Stimulated activated CD8-positive, alpha-beta memory T cell treated with anti-CD3 and anti-CD28 coated beads, Interleukin-4, amount 100 ng/mL, for 1 hour (primary cell): Measurements from ENCODE around the gene AIF1L.
A peak's percentile ranks its signal among the peaks of the same experiment; 100 is the strongest.

Experiments
- DNase-seq, 2 donors: peaks; one replicate each; pipeline ENCODE4 v3.0.0-alpha.2; 2020; ENCODE audit warnings: low read depth in 2 of 2, low spot score in 1 of 2

Gene AIF1L

GRCh38 chr9:131096269-131097125 is at the start of gene AIF1L:
TSS of gene AIF1L (plus strand) at chr9:131096531. CDS start at chr9:131096630, 99 bp downstream.
- DNase-seq = no peak

GRCh38 chr9:131046581-131047202 is 49.6 kb upstream of the AIF1L start:
- peak; percentile 29 to 39 for DNase-seq

- DNase-seq = no peak
These were observed 48.0 kb upstream of the AIF1L start for GRCh38 chr9:131048332-131048731.

GRCh38 chr9:131048820-131049219 is 47.5 kb upstream of the AIF1L start:
- DNase-seq = no peak

GRCh38 chr9:131049829-131050715 is 46.3 kb upstream of the AIF1L start:
- no peak for DNase-seq

GRCh38 chr9:131050831-131051230 is 45.5 kb upstream of the AIF1L start:
- no peak for DNase-seq

GRCh38 chr9:131051592-131052517 is 44.5 kb upstream of the AIF1L start:
- DNase-seq = no peak

GRCh38 chr9:131053896-131054295 is 42.4 kb upstream of the AIF1L start:
- no peak for DNase-seq

GRCh38 chr9:131056781-131057506 is 39.4 kb upstream of the AIF1L start:
- DNase-seq = no peak

- DNase-seq = no peak
These were observed 35.3 kb upstream of the AIF1L start for GRCh38 chr9:131060900-131061630.

GRCh38 chr9:131062969-131063368 is 33.4 kb upstream of the AIF1L start:
- no peak for DNase-seq

GRCh38 chr9:131065599-131065998 is 30.7 kb upstream of the AIF1L start:
- DNase-seq = no peak

GRCh38 chr9:131067625-131068024 is 28.7 kb upstream of the AIF1L start:
- DNase-seq = no peak

- DNase-seq = no peak
These were observed 28.1 kb upstream of the AIF1L start for GRCh38 chr9:131068076-131068816.

- no peak for DNase-seq
These were observed 26.6 kb upstream of the AIF1L start for GRCh38 chr9:131069699-131070098.

- DNase-seq = no peak
These were observed 24.0 kb upstream of the AIF1L start for GRCh38 chr9:131072107-131072870.

GRCh38 chr9:131072871-131073237 is 23.5 kb upstream of the AIF1L start:
- no peak for DNase-seq
